Measurements from ENCODE around the gene AVPR1A. TPM values are rescaled to one million over a fixed set of nuclear protein-coding genes. Genes with fewer than 3 reads are reported as not detected.

AVPR1A gene
- total RNA-seq, 1 experiment from 2014 or later, result not detected

GRCh38 chr12:63138488-63138887, 12.5 kb downstream of the AVPR1A start:
- Histone ChIP-seq H3K79me2 (ENCODE audit: low read depth) (no peaks in the 10 kb centered on the region), H3K27ac (no peak overlapping the region), H3K4me1 (replicated peaks; ENCODE audit: insufficient read depth) (no peaks in the 10 kb centered on the region), H2AFZ (no peak overlapping the region), H3K9me3 (ENCODE audit: insufficient read depth, low read depth) (no peaks in the 10 kb centered on the region), H3K4me3 (no peak overlapping the region), H3F3A (ENCODE audit: insufficient read depth, low read depth) (no peaks in the 10 kb centered on the region), H3K27me3 (ENCODE audit: insufficient read depth, low read depth) (no peaks in the 10 kb centered on the region), H4K20me1 (ENCODE audit: insufficient read depth) (no peaks in the 10 kb centered on the region), H3K36me3 (ENCODE audit: low read depth) (no peaks in the 10 kb centered on the region), H3K9me2 (ENCODE audit: insufficient read depth) (no peaks in the 10 kb centered on the region), H3K4me2 (no peak overlapping the region)
- CTCF ChIA-PET, result no interaction called here
- intact Hi-C loops (cut with micrococcal nuclease; ENCODE audit: unreplicated experiment), result no loop called here
- POLR2A ChIA-PET (ENCODE audit: unreplicated experiment), result no interaction called here
- no peak for TF ChIP-seq EZH2 (IDR thresholded peaks at IDR 0.05; ENCODE audit: low read depth)
- TF ChIP-seq, protein P1, sequence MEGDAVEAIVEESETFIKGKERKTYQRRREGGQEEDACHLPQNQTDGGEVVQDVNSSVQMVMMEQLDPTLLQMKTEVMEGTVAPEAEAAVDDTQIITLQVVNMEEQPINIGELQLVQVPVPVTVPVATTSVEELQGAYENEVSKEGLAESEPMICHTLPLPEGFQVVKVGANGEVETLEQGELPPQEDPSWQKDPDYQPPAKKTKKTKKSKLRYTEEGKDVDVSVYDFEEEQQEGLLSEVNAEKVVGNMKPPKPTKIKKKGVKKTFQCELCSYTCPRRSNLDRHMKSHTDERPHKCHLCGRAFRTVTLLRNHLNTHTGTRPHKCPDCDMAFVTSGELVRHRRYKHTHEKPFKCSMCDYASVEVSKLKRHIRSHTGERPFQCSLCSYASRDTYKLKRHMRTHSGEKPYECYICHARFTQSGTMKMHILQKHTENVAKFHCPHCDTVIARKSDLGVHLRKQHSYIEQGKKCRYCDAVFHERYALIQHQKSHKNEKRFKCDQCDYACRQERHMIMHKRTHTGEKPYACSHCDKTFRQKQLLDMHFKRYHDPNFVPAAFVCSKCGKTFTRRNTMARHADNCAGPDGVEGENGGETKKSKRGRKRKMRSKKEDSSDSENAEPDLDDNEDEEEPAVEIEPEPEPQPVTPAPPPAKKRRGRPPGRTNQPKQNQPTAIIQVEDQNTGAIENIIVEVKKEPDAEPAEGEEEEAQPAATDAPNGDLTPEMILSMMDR (conservative IDR thresholded peaks at IDR 0.05), result no peak
- BruUV-seq (replicated peaks), result no TSS peak
- DNase-seq, result no peak

DNA sequence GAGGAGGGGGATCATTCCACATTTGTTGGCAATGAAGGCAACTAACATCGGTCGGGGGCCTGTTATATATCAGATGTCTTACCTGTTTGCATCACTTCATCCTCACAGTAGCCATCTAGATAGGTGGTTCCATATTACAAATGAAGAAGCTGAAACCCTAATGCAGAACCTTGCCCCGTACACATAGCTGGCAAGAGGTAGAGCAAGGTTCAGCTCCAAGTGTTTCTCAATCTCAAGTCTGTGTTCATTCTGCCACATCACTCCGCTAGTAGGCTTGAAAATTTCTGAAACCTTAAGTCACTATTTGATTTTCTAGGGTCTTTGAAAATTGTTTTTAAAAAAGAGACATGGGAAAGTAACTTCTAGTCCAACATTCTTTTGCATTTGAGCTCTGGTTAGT, 17.0 kb downstream of the AVPR1A start:
- Histone ChIP-seq H3K9me3 (ENCODE audit: insufficient read depth, low read depth) (no peaks in the 10 kb centered on the region), H4K20me1 (ENCODE audit: insufficient read depth) (no peaks in the 10 kb centered on the region), H3K4me1 (replicated peaks; ENCODE audit: insufficient read depth) (no peaks in the 10 kb centered on the region), H3K27me3 (ENCODE audit: insufficient read depth, low read depth) (no peaks in the 10 kb centered on the region), H3K79me2 (ENCODE audit: low read depth) (no peaks in the 10 kb centered on the region), H3K9me2 (ENCODE audit: insufficient read depth) (no peaks in the 10 kb centered on the region), H3K4me2 (no peak overlapping the region), H3F3A (ENCODE audit: insufficient read depth, low read depth) (no peaks in the 10 kb centered on the region), H2AFZ (no peak overlapping the region), H3K27ac (no peak overlapping the region), H3K36me3 (ENCODE audit: low read depth) (no peaks in the 10 kb centered on the region), H3K4me3 (no peak overlapping the region)
- ChIA-PET POLR2A (ENCODE audit: unreplicated experiment) (no interaction called here), CTCF (no interaction called here)
- BruUV-seq (replicated peaks), result no TSS peak
- DNase-seq, result no peak
- TF ChIP-seq, protein P1 (conservative IDR thresholded peaks at IDR 0.05), result no peak
- TF ChIP-seq EZH2 (IDR thresholded peaks at IDR 0.05; ENCODE audit: low read depth), result no peak
- intact Hi-C loops (cut with micrococcal nuclease; ENCODE audit: unreplicated experiment), result no loop called here

DNA sequence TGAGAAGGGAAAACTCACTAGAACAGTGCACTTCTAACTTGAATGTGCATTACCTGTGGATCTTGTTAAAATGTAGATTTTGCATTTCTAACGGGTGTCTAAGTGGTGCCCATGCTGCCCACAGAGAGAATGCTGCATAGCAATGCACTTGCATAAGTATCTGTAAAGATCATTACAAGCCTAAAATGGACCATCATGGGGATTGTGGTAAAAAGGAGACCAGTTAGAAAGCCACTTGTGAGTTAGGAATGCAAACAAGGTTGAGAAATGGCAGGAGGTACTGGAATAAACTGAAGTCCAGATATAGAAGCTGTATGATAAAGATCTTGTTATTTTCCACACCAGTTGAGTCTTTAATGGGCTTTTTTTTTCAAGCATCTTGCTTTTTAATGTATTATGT, 18.8 kb downstream of the AVPR1A start:
- POLR2A ChIA-PET (ENCODE audit: unreplicated experiment), result no interaction called here
- no peak overlapping the region for H3K27ac ChIP-seq
- TF ChIP-seq EZH2 (IDR thresholded peaks at IDR 0.05; ENCODE audit: low read depth), result no peak
- TF ChIP-seq, protein P1 (conservative IDR thresholded peaks at IDR 0.05), result no peak
- no peaks in the 10 kb centered on the region for H3K36me3 ChIP-seq (ENCODE audit: low read depth)
- no peaks in the 10 kb centered on the region for H3K9me3 ChIP-seq (ENCODE audit: insufficient read depth, low read depth)
- no peak overlapping the region for H3K4me3 ChIP-seq
- H3F3A ChIP-seq (ENCODE audit: insufficient read depth, low read depth), result no peaks in the 10 kb centered on the region
- no peaks in the 10 kb centered on the region for H3K79me2 ChIP-seq (ENCODE audit: low read depth)
- intact Hi-C loops (cut with micrococcal nuclease; ENCODE audit: unreplicated experiment), result no loop called here
- H3K9me2 ChIP-seq (ENCODE audit: insufficient read depth), result no peaks in the 10 kb centered on the region
- no peaks in the 10 kb centered on the region for H3K27me3 ChIP-seq (ENCODE audit: insufficient read depth, low read depth)
- no peak overlapping the region for H3K4me2 ChIP-seq
- DNase-seq, result no peak
- no peaks in the 10 kb centered on the region for H4K20me1 ChIP-seq (ENCODE audit: insufficient read depth)
- no TSS peak for BruUV-seq (replicated peaks)
- no peaks in the 10 kb centered on the region for H3K4me1 ChIP-seq (replicated peaks; ENCODE audit: insufficient read depth)
- CTCF ChIA-PET, result no interaction called here
- H2AFZ ChIP-seq, result no peak overlapping the region
